ENCODE results near the gene CLEC1A. TPM values are rescaled to one million over a fixed set of nuclear protein-coding genes. Genes with fewer than 3 reads are reported as not detected.
"Not testable (repeated sequence)": the region's sequence is repeated elsewhere in the genome, so short reads cannot be mapped to it uniquely, and the experiment has no call there.

Gene CLEC1A
- total RNA-seq, 1 donor from 2014 or later = 20.0 TPM

GRCh38 chr12:10058387-10058786, 40.4 kb downstream of the CLEC1A start:
- no peak for DNase-seq (ENCODE audit: extremely low read depth, low read depth, low spot score)

GRCh38 chr12:10052193-10052913, 46.4 kb downstream of the CLEC1A start:
- no peak for DNase-seq (ENCODE audit: extremely low read depth, low read depth, low spot score)

GRCh38 chr12:10048526-10048925, 50.3 kb downstream of the CLEC1A start:
- no peak for DNase-seq (ENCODE audit: extremely low read depth, low read depth, low spot score)

DNA sequence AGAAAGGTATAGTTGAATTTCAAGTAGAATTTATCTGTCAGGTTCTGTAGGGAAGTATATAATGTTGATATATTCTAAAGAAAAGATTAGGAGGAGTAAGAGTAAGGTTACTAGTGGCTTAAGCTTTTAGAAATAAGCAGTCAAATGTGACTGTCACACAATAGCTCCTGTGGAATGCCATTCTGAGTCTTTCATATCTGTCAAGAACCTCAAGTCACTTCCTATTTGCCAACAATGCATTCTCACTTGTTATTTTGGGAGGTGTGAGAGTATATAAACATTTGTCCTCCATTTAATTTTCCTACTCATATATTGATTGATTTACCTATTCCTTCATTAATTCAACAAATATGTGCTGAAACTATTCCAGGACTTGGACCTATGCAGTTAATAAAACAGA, 56.6 kb downstream of the CLEC1A start:
- DNase-seq (ENCODE audit: extremely low read depth, low read depth, low spot score) = no peak

DNA sequence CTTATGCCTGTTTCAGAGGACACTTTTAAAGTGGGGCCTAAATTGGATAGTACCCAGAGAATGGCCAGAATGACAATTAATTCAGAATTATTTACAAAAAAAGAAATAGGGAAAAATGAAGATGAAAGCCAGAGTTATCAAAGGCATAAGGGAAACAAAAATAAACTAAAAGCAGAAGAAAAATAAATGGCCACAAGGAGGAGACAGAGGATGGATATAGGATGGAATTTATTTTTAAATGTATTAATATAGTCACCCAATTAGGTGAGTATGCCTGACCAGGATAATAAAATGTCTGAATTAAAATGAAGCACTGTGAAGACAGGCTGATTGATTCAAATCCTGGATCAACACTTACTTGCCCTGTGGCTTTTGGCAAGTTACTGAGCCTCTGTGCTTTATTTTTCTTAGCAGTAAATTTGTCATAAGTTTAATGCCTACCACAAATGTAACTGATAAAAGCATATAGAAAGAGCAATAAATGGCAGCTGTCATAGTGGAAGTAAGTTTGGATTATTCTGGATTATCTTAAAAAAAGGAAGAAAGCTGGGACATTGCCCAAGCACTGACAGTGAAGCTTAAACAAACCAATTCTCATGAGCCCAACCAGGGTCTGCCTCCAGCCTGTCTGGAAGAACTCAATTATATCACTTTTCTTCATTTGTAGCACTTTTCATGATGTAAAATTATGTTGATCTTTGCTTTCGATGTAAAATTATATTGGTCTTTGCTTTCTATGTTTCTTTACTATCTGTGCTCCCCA, 64.8 kb downstream of the CLEC1A start:
- DNase-seq (ENCODE audit: extremely low read depth, low read depth, low spot score) = no peak

- DNase-seq (ENCODE audit: extremely low read depth, low read depth, low spot score) = peak; percentile 100
Measured at GRCh38 chr12:10031771-10032175, 67.0 kb downstream of the CLEC1A start.

- DNase-seq (ENCODE audit: extremely low read depth, low read depth, low spot score) = peak; percentile 89
Measured at GRCh38 chr12:10031321-10031720, 67.5 kb downstream of the CLEC1A start.

GRCh38 chr12:10030446-10030845, 68.3 kb downstream of the CLEC1A start, which contains the start of gene CLEC9A:
TSS of gene CLEC9A (plus strand) at chr12:10030682. CDS start at chr12:10052688, 22,006 bp downstream.
- DNase-seq (ENCODE audit: extremely low read depth, low read depth, low spot score) = no peak

DNA sequence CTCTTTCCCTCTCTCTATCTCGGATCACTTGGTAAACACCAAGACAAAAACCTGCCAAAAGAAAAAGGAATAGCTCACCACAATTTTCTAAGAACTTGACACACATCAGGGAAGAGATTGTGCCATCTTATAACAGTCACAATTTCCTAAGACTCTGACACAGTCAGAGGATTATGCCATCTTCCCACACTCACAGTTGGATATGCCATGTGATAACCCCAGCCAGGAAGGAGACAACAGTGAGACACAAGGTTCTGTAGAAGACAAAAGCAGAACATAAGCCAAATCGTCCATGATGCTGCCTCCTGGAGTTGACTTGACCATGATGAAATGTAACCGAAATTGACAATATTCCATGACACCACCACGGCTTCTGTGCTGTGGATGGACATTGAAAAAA, 71.1 kb downstream of the CLEC1A start:
- DNase-seq (ENCODE audit: extremely low read depth, low read depth, low spot score) = no peak

- no peak for DNase-seq (ENCODE audit: extremely low read depth, low read depth, low spot score)
Measured at GRCh38 chr12:10027311-10027710, 71.5 kb downstream of the CLEC1A start.

DNA sequence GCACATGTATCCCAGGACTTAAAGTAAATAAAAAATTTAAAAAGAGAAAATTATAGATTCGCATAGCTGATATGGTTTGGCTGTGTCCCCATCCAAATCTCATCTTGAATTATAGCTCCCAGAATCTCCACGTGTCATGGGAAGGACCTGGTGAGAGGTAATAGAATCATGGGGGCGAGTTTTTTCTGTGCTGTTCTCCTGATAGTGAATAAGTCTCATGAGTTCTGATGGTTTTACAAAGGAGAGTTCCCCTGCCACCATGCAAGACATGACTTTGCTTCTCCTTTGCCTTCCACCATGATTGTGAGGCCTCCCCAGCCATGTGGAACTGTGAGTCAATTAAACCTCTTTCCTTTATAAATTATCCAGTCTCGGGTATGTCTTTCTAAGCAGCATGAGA, 72.1 kb downstream of the CLEC1A start:
- DNase-seq (ENCODE audit: extremely low read depth, low read depth, low spot score) = not testable (repeated sequence)

- no peak for DNase-seq (ENCODE audit: extremely low read depth, low read depth, low spot score)
Measured at GRCh38 chr12:10025236-10025635, 73.5 kb downstream of the CLEC1A start.

DNA sequence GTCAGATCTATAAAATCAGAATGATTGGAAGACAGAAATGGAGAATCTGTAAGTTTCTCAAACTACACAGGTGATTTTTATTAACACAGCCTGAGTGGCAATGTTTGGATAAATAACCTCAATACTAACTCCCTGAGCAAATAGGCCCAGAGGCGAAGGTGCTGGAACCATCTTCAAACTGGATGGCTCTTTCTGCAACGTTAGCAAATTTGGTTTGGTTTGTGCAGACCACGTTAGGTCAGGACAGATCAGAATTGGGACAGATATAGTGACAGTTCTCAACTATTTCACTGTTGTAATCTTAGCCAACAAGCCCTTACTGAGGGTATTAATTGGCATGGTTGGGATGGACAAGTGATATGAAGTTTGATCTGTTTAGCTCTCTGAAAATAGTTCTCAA, 77.4 kb downstream of the CLEC1A start:
- DNase-seq (ENCODE audit: extremely low read depth, low read depth, low spot score) = no peak

Other genes with a start within 250 kb of the CLEC1A start
- 31.2 and 51.1 TPM in 2 replicates for gene CLEC2B, start 229.6 kb downstream of the CLEC1A start, total RNA-seq
- not detected in 2 replicates for gene KLRF2, start 217.5 kb downstream of the CLEC1A start, total RNA-seq
- gene CLEC2A, start 166.6 kb downstream of the CLEC1A start, total RNA-seq = not detected in 2 replicates
- gene CLEC12A, start 127.6 kb downstream of the CLEC1A start, total RNA-seq = not detected in 2 replicates
- gene CLEC1B, start 99.9 kb downstream of the CLEC1A start, total RNA-seq = 0.18 TPM in 1 of 2 replicates, not detected in the other
- gene CLEC12B, start 88.4 kb downstream of the CLEC1A start, total RNA-seq = not detected in 2 replicates
- not detected in 2 replicates for gene CLEC9A, start 68.3 kb downstream of the CLEC1A start, total RNA-seq
- 0.15 and 0.41 TPM in 2 replicates for gene CLEC7A, start 31.2 kb upstream of the CLEC1A start, total RNA-seq
- gene OLR1, start 73.1 kb upstream of the CLEC1A start, total RNA-seq = 0.64 TPM in 1 of 2 replicates, not detected in the other
- gene TMEM52B, start 80.0 kb upstream of the CLEC1A start, total RNA-seq = not detected in 2 replicates
- 55.5 TPM in 2 replicates for gene GABARAPL1, start 113.9 kb upstream of the CLEC1A start, total RNA-seq
- 0.05 and 0.06 TPM in 2 replicates for gene KLRD1, start 208.9 kb upstream of the CLEC1A start, total RNA-seq